Dermis lymphatic vessel endothelial cell (primary cell): ENCODE results near the gene UBE2B. TPM values are rescaled to one million over a fixed set of nuclear protein-coding genes. Genes with fewer than 3 reads are reported as not detected.

Experiments
- total RNA-seq: library from RNA; depleted of rRNA; stranded (reverse); fragments of >200 nt; gene quantifications from 2 replicates; pipeline ENCODE4 v1.2.1, GENCODE V29; 2014

UBE2B gene
- 16.6 and 27.0 TPM in 2 replicates for total RNA-seq

GRCh38 chr5:134370871-134371833 lies at the start of gene UBE2B:
UBE2B (plus strand) TSS chr5:134371569; CDS start chr5:134371596, 27 bp downstream.

GRCh38 chr5:134411546-134412266 lies 40.3 kb downstream of the UBE2B start, which contains the start of gene CDKN2AIPNL:
CDKN2AIPNL (minus strand) TSS chr5:134411881; CDS start chr5:134411854, 27 bp downstream.

Other genes with a start within 250 kb of the UBE2B start
- gene SKP1, start 194.6 kb upstream of the UBE2B start, total RNA-seq: 166 and 255 TPM in 2 replicates
- gene PPP2CA, start 145.5 kb upstream of the UBE2B start, total RNA-seq: 53.3 and 59.3 TPM in 2 replicates
- 0.22 and 0.69 TPM in 2 replicates for gene CDKL3, start 4.4 kb upstream of the UBE2B start, total RNA-seq
- 41.7 and 43.7 TPM in 2 replicates for gene CDKN2AIPNL, start 40.3 kb downstream of the UBE2B start, total RNA-seq
- 16.0 and 18.0 TPM in 2 replicates for gene JADE2, start 154.1 kb downstream of the UBE2B start, total RNA-seq